ENCODE data around the gene CCDC188.

CCDC188 gene

GRCh38 chr22:20137671-20138416 lies 13.0 kb downstream of the CCDC188 start:
- no peak overlapping the region for H3K4me3 ChIP-seq (replicated peaks; ENCODE audit: low read depth, low read length)
- TF ChIP-seq CTCF (IDR thresholded peaks at IDR 0.05; ENCODE audit: low read length, missing control alignments) = no peak
- DNase-seq (ENCODE audit: low read depth) = no peak

GRCh38 chr22:20137113-20137512 lies 13.7 kb downstream of the CCDC188 start:
- TF ChIP-seq CTCF (IDR thresholded peaks at IDR 0.05; ENCODE audit: low read length, missing control alignments) = no peak
- no peak overlapping the region for H3K4me3 ChIP-seq (replicated peaks; ENCODE audit: low read depth, low read length)
- DNase-seq (ENCODE audit: low read depth) = no peak

- no peak for TF ChIP-seq CTCF (IDR thresholded peaks at IDR 0.05; ENCODE audit: low read length, missing control alignments)
Observed at GRCh38 chr22:20136603-20136873, 14.3 kb downstream of the CCDC188 start.

GRCh38 chr22:20135806-20136602 lies 14.9 kb downstream of the CCDC188 start:
- H3K4me3 ChIP-seq (replicated peaks; ENCODE audit: low read depth, low read length) = no peak overlapping the region
- no peak for TF ChIP-seq CTCF (IDR thresholded peaks at IDR 0.05; ENCODE audit: low read length, missing control alignments)
- no peak for DNase-seq (ENCODE audit: low read depth)

More at GRCh38 chr22:20136603-20136873, 14.3 kb downstream of the CCDC188 start:
- DNase-seq (ENCODE audit: low read depth) = no peak
- no peak overlapping the region for H3K4me3 ChIP-seq (replicated peaks; ENCODE audit: low read depth, low read length)

GRCh38 chr22:20135265-20135664 lies 15.6 kb downstream of the CCDC188 start:
- TF ChIP-seq CTCF (IDR thresholded peaks at IDR 0.05; ENCODE audit: low read length, missing control alignments) = no peak
- no peak for DNase-seq (ENCODE audit: low read depth)
- H3K4me3 ChIP-seq (replicated peaks; ENCODE audit: low read depth, low read length) = no peak overlapping the region

GRCh38 chr22:20133930-20134549 lies 16.8 kb downstream of the CCDC188 start:
- no peak overlapping the region for H3K4me3 ChIP-seq (replicated peaks; ENCODE audit: low read depth, low read length)
- DNase-seq (ENCODE audit: low read depth) = no peak
- TF ChIP-seq CTCF (IDR thresholded peaks at IDR 0.05; ENCODE audit: low read length, missing control alignments) = no peak

Measured in fibroblast of pulmonary artery (primary cell).